Small intestine (tissue), 7 donors: ENCODE results near the gene SLC1A5. TPM values are rescaled to one million over a fixed set of nuclear protein-coding genes. Genes with fewer than 3 reads are reported as not detected.

Experiments used
- DNase-seq, 2 donors: peaks; one replicate each; pipeline versions ENCODE4 v3.0.0 to v3.0.0-alpha.2; 2013
- FAIRE-seq: peaks from 2 replicates; lab custom pipeline; 2012; peaks lifted over from hg19 to GRCh38; lab: Jason Lieb, UNC
- H3K27ac ChIP-seq, 3 donors: one replicate each; pipeline ENCODE4 v1.5.1; 2013; ENCODE audit warnings: low read length in 2 of 3, mild to moderate bottlenecking in 2 of 3, control low read depth in 1 of 3, inconsistent platforms in 1 of 3, low read depth in 1 of 3, moderate library complexity in 1 of 3
- H3K27me3 ChIP-seq, 3 donors: one replicate each; pipeline ENCODE4 v1.6.1; 2013; ENCODE audit warnings: low read length in 3 of 3, inconsistent platforms in 1 of 3; ENCODE audit not compliant: control insufficient read depth in 3 of 3, insufficient read depth in 3 of 3
- H3K36me3 ChIP-seq, 3 donors: one replicate each; pipeline ENCODE4 v1.6.1; 2013; ENCODE audit warnings: low read length in 3 of 3, inconsistent platforms in 1 of 3, low read depth in 1 of 3, mild to moderate bottlenecking in 1 of 3, moderate library complexity in 1 of 3; ENCODE audit not compliant: control insufficient read depth in 3 of 3, insufficient read depth in 2 of 3
- H3K4me1 ChIP-seq, 3 donors: one replicate each; pipeline ENCODE4 v1.6.1; 2013; ENCODE audit warnings: low read length in 2 of 3, inconsistent platforms in 1 of 3, low read depth in 1 of 3, mild to moderate bottlenecking in 1 of 3, moderate library complexity in 1 of 3; ENCODE audit not compliant: control insufficient read depth in 3 of 3, insufficient read depth in 2 of 3
- H3K4me3 ChIP-seq, 3 donors: one replicate each; pipeline ENCODE4 v1.5.1; 2013; ENCODE audit warnings: low read length in 3 of 3, control low read depth in 1 of 3, inconsistent platforms in 1 of 3, low read depth in 1 of 3, mild to moderate bottlenecking in 1 of 3, moderate library complexity in 1 of 3
- H3K9me3 ChIP-seq, 2 donors: one replicate each; pipeline ENCODE4 v1.6.1; 2013; ENCODE audit warnings: low read depth in 1 of 2, low read length in 1 of 2; ENCODE audit not compliant: control insufficient read depth in 2 of 2, insufficient read depth in 1 of 2
- WGBS, 3 donors: extraction: QIAGEN DNeasy Blood & Tissue Kit; methylation state at CpG; one replicate each; pipeline ENCODE4 v1.1.7; 2013; 5-methylcytosine and 5-hydroxymethylcytosine counted together
- polyA plus RNA-seq, 4 donors: library from polyadenylated mRNA; stranded (reverse) in 3 of 4; unstranded in 1 of 4; fragments of 200-250 nt in 3 of 4; fragments of 120-200 nt in 1 of 4; gene quantifications; one replicate each; pipeline versions ENCODE4 v1.2.1 to v1.2.3, GENCODE V29; 2013
- donor health status: healthy with polysubstance abuse.
- donor health status: control.
- donor health status: control.
- donor health status: Bipolar disorder and iron deficiency.
- donor health status: healthy.

The SLC1A5 gene
- polyA plus RNA-seq, 4 donors: 1.6 to 159 (median 68.0) TPM

GRCh38 chr19:46748325-46749109, 39.9 kb downstream of the SLC1A5 start:
- no peak for FAIRE-seq

GRCh38 chr19:46746281-46747057, 41.9 kb downstream of the SLC1A5 start, which contains the start of gene STRN4:
Gene STRN4, minus strand, starts transcription at chr19:46746450. Its CDS starts 20 bp downstream, at chr19:46746430.
- H3K27ac ChIP-seq: peak within 1 kb of the TSS; percentile 42 to 51 (median 48)

More at GRCh38 chr19:46748325-46749109, 39.9 kb downstream of the SLC1A5 start:
- 80 to 81% (median 80%) methylated on average over 21 of the region's 21 CpGs for WGBS, 3 donors
- no peaks in the 10 kb centered on the region for H3K9me3 ChIP-seq
- peaks cover 0 to 35% (median 0%) of the 10 kb centered on the region in 3 donors for H3K36me3 ChIP-seq
- H3K27me3 ChIP-seq: no peaks in the 10 kb centered on the region
- H3K4me1 ChIP-seq: peaks cover under 1 to 11% (median 4%) of the 10 kb centered on the region in 3 donors
- DNase-seq: peak; percentile 50 to 63
- no peak overlapping the region for H3K27ac ChIP-seq
- H3K4me3 ChIP-seq: no peak overlapping the region

GRCh38 chr19:46745521-46746280, 42.7 kb downstream of the SLC1A5 start, which contains the start of gene FKRP:
Gene FKRP, plus strand, starts transcription at chr19:46746057. Its CDS starts 9,394 bp downstream, at chr19:46755451.
- H3K4me3 ChIP-seq: peak within 1 kb of the TSS; percentile 97 to 99 (median 98)
- peak within 1 kb of the TSS; percentile 42 to 51 (median 48) for H3K27ac ChIP-seq
- peaks cover 0 to 36% (median 0%) of the 10 kb centered on the region in 3 donors for H3K36me3 ChIP-seq
- FAIRE-seq (no peak), DNase-seq (peak in 1 of 2 donors; percentile 68)
- WGBS, 3 donors: 0 to 2% (median 1%) methylated on average over 36 to 67 of the region's 68 CpGs
- H3K4me1 ChIP-seq: peaks cover 4 to 14% (median 4%) of the 10 kb centered on the region in 3 donors
- no peaks in the 10 kb centered on the region for H3K9me3 ChIP-seq
- no peaks in the 10 kb centered on the region for H3K27me3 ChIP-seq

More at GRCh38 chr19:46746281-46747057, 41.9 kb downstream of the SLC1A5 start, which contains the start of gene STRN4:
- no peaks in the 10 kb centered on the region for H3K27me3 ChIP-seq
- peak; percentile 54 to 79 for DNase-seq
- peaks cover 4 to 14% (median 4%) of the 10 kb centered on the region in 3 donors for H3K4me1 ChIP-seq
- peak within 1 kb of the TSS; percentile 97 to 99 (median 98) for H3K4me3 ChIP-seq
- FAIRE-seq: no peak
- 1 to 5% (median 2%) methylated on average over 15 to 74 of the region's 74 CpGs for WGBS, 3 donors
- H3K36me3 ChIP-seq: peaks cover 0 to 28% (median 0%) of the 10 kb centered on the region in 3 donors
- no peaks in the 10 kb centered on the region for H3K9me3 ChIP-seq

- no peak overlapping the region for H3K27ac ChIP-seq
Observed at GRCh38 chr19:46745030-46745429, 43.4 kb downstream of the SLC1A5 start.

GRCh38 chr19:46744005-46744691, 44.2 kb downstream of the SLC1A5 start:
- WGBS, 3 donors: 78 to 86% (median 84%) methylated on average over 12 of the region's 12 CpGs
- Histone ChIP-seq H3K36me3 (peaks cover 0 to 35% (median 0%) of the 10 kb centered on the region in 3 donors), H3K27me3 (no peaks in the 10 kb centered on the region), H3K4me3 (no peak overlapping the region), H3K9me3 (no peaks in the 10 kb centered on the region), H3K27ac (no peak overlapping the region), H3K4me1 (peaks cover 4 to 14% (median 4%) of the 10 kb centered on the region in 3 donors)
- FAIRE-seq: no peak
- no peak for DNase-seq

More at GRCh38 chr19:46745030-46745429, 43.4 kb downstream of the SLC1A5 start:
- FAIRE-seq (no peak), DNase-seq (no peak)
- Histone ChIP-seq H3K27me3 (no peaks in the 10 kb centered on the region), H3K36me3 (peaks cover 0 to 33% (median 0%) of the 10 kb centered on the region in 3 donors), H3K4me3 (peak overlapping the region; percentile 97 to 99 (median 98)), H3K9me3 (no peaks in the 10 kb centered on the region), H3K4me1 (peaks cover 4 to 14% (median 4%) of the 10 kb centered on the region in 3 donors)
- WGBS, 3 donors: 16 to 18% (median 17%) methylated on average over 8 of the region's 8 CpGs

- Histone ChIP-seq H3K4me3 (no peak overlapping the region), H3K9me3 (no peaks in the 10 kb centered on the region), H3K36me3 (peaks cover 0 to 38% (median 3%) of the 10 kb centered on the region in 3 donors), H3K27ac (no peak overlapping the region), H3K27me3 (no peaks in the 10 kb centered on the region), H3K4me1 (peaks cover 4 to 14% (median 4%) of the 10 kb centered on the region in 3 donors)
- 48 to 52% (median 52%) methylated on average over 4 of the region's 4 CpGs for WGBS, 3 donors
- DNase-seq (no peak), FAIRE-seq (no peak)
Observed at GRCh38 chr19:46742926-46743480, 45.4 kb downstream of the SLC1A5 start.

- peaks cover 4 to 11% (median 4%) of the 10 kb centered on the region in 3 donors for H3K4me1 ChIP-seq
- DNase-seq (no peak), FAIRE-seq (no peak)
- 74 to 82% (median 81%) methylated on average over 17 of the region's 17 CpGs for whole genome bisulfite sequencing, 3 donors
- no peak overlapping the region for H3K27ac ChIP-seq
- no peaks in the 10 kb centered on the region for H3K27me3 ChIP-seq
- no peaks in the 10 kb centered on the region for H3K9me3 ChIP-seq
- H3K4me3 ChIP-seq: no peak overlapping the region
- peaks cover 6 to 53% (median 7%) of the 10 kb centered on the region in 3 donors for H3K36me3 ChIP-seq
Observed at GRCh38 chr19:46741447-46741846, 46.9 kb downstream of the SLC1A5 start.
